Mesenchymal stem cell (in vitro differentiated cells and primary cell): ENCODE data around the gene GP1BB.

Experiments
- DNase-seq: peaks from one replicate; pipeline ENCODE4 v3.0.0-alpha.2; 2013
- H2AFZ ChIP-seq: one replicate; pipeline ENCODE4 v1.6.1; 2013; ENCODE audit warnings: low read depth, mild to moderate bottlenecking, control low read depth, inconsistent platforms, low read length, moderate library complexity
- H2AK5ac ChIP-seq: 2 replicates; pipeline ENCODE4 v1.6.1; 2013; ENCODE audit warnings: low read length, moderate library complexity, mild to moderate bottlenecking, inconsistent platforms; ENCODE audit not compliant: severe bottlenecking
- H2BK120ac ChIP-seq: one replicate; pipeline ENCODE4 v1.6.1; 2013; ENCODE audit warnings: low read depth, mild to moderate bottlenecking, inconsistent platforms, low read length, moderate library complexity
- H2BK12ac ChIP-seq, 2 experiments: one replicate each; pipeline ENCODE4 v1.6.1; 2013; ENCODE audit warnings: inconsistent platforms in 2 of 2, low read length in 2 of 2, mild to moderate bottlenecking in 2 of 2, moderate library complexity in 2 of 2, control low read depth in 1 of 2
- H2BK15ac ChIP-seq: one replicate; pipeline ENCODE4 v1.6.1; 2013; ENCODE audit warnings: mild to moderate bottlenecking, low read depth, inconsistent platforms; ENCODE audit not compliant: poor library complexity, severe bottlenecking
- H2BK5ac ChIP-seq: 2 replicates; pipeline ENCODE4 v1.6.1; 2013; ENCODE audit warnings: low read depth, mild to moderate bottlenecking, low read length, control low read depth, inconsistent platforms; ENCODE audit not compliant: poor library complexity, severe bottlenecking
- H3K14ac ChIP-seq, 2 experiments: one replicate each; pipeline ENCODE4 v1.6.1; 2013; ENCODE audit warnings: inconsistent platforms in 2 of 2, low read length in 2 of 2, control low read depth in 1 of 2, mild to moderate bottlenecking in 1 of 2, moderate library complexity in 1 of 2
- H3K18ac ChIP-seq, 2 experiments: one replicate each; pipeline ENCODE4 v1.6.1; 2013; ENCODE audit warnings: inconsistent platforms in 2 of 2, low read length in 2 of 2, control low read depth in 1 of 2, low read depth in 1 of 2, mild to moderate bottlenecking in 1 of 2
- H3K23ac ChIP-seq, 2 experiments: one replicate each; pipeline ENCODE4 v1.6.1; 2013; ENCODE audit warnings: inconsistent platforms in 2 of 2, low read length in 2 of 2, mild to moderate bottlenecking in 2 of 2, moderate library complexity in 2 of 2, control low read depth in 1 of 2
- H3K27ac ChIP-seq: 2 replicates; pipeline ENCODE4 v1.5.1; 2013; ENCODE audit warnings: mild to moderate bottlenecking, moderate library complexity, low read length, control low read depth, inconsistent platforms; ENCODE audit not compliant: poor library complexity, severe bottlenecking
- H3K27me3 ChIP-seq, 2 experiments: 2 replicates each; pipeline versions ENCODE4 v1.6.1 to v1.7.0; 2013; ENCODE audit warnings: low read length in 2 of 2, mild to moderate bottlenecking in 2 of 2, moderate library complexity in 2 of 2, control low read depth in 1 of 2, inconsistent platforms in 1 of 2; ENCODE audit not compliant: control insufficient read depth in 1 of 2, insufficient read depth in 1 of 2
- H3K36me3 ChIP-seq, 2 experiments: 2 replicates each; pipeline versions ENCODE4 v1.6.1 to v1.7.0; 2013; ENCODE audit warnings: low read length in 2 of 2, control low read depth in 1 of 2, inconsistent platforms in 1 of 2, low read depth in 1 of 2, mild to moderate bottlenecking in 1 of 2; ENCODE audit not compliant: insufficient read depth in 2 of 2, control insufficient read depth in 1 of 2
- H3K4ac ChIP-seq, 2 experiments: one replicate each; pipeline ENCODE4 v1.6.1; 2013; ENCODE audit warnings: inconsistent platforms in 2 of 2, low read length in 2 of 2, mild to moderate bottlenecking in 2 of 2, moderate library complexity in 2 of 2, control low read depth in 1 of 2, low read depth in 1 of 2
- H3K4me1 ChIP-seq: 2 replicates; pipeline ENCODE4 v1.6.1; 2013; ENCODE audit warnings: low read depth, low read length, control low read depth; ENCODE audit not compliant: control insufficient read depth, insufficient read depth
- H3K4me2 ChIP-seq: 2 replicates; pipeline ENCODE4 v1.6.1; 2013; ENCODE audit warnings: low read length, mild to moderate bottlenecking, inconsistent platforms; ENCODE audit not compliant: poor library complexity, severe bottlenecking
- H3K4me3 ChIP-seq, 2 experiments: 2 replicates each; pipeline versions ENCODE4 v1.5.1 to v1.7.0; 2013; ENCODE audit warnings: low read length in 2 of 2, mild to moderate bottlenecking in 2 of 2, control low read depth in 1 of 2, low read depth in 1 of 2; ENCODE audit not compliant: insufficient read depth in 1 of 2
- H3K79me1 ChIP-seq: replicated peaks from 2 replicates; pipeline ENCODE4 v1.6.1; 2013; ENCODE audit warnings: mild to moderate bottlenecking, control low read depth, low read length, inconsistent platforms; ENCODE audit not compliant: poor library complexity, severe bottlenecking
- H3K9ac ChIP-seq: 2 replicates; pipeline ENCODE4 v1.7.0; 2013; ENCODE audit warnings: mild to moderate bottlenecking, low read length, moderate library complexity
- H3K9me3 ChIP-seq: 2 replicates; pipeline ENCODE4 v1.7.0; 2013; ENCODE audit warnings: mild to moderate bottlenecking, low read length; ENCODE audit not compliant: control insufficient read depth
- H4K8ac ChIP-seq: one replicate; pipeline ENCODE4 v1.6.1; 2013; ENCODE audit warnings: inconsistent platforms, mild to moderate bottlenecking, low read length, moderate library complexity
- H4K91ac ChIP-seq: one replicate; pipeline ENCODE4 v1.6.1; 2013; ENCODE audit warnings: mild to moderate bottlenecking, low read length, inconsistent platforms
- WGBS: methylation state at CpG from one replicate; pipeline ENCODE4 v1.1.7; 2013; ENCODE audit warnings: mixed read lengths; 5-methylcytosine and 5-hydroxymethylcytosine counted together

The GP1BB gene

GRCh38 chr22:19767427-19768341 lies 44.3 kb downstream of the GP1BB start:
- Histone ChIP-seq H3K4me1 (peaks cover 14% of the 10 kb centered on the region), H2BK12ac (no peak overlapping the region), H2AK5ac (no peak overlapping the region), H4K91ac (no peak overlapping the region), H3K36me3 (no peaks in the 10 kb centered on the region), H3K9ac (no peak overlapping the region), H3K27ac (no peak overlapping the region), H2BK5ac (no peak overlapping the region), H3K4me2 (no peak overlapping the region), H3K4ac (no peak overlapping the region), H3K14ac (no peak overlapping the region), H3K18ac (no peak overlapping the region), H2BK15ac (no peak overlapping the region), H2AFZ (no peak overlapping the region), H3K23ac (no peak overlapping the region), H4K8ac (no peak overlapping the region), H3K79me1 (no peaks in the 10 kb centered on the region), H3K9me3 (no peaks in the 10 kb centered on the region), H3K4me3 (no peak overlapping the region), H2BK120ac (no peak overlapping the region), H3K27me3 (peaks cover 86 to 88% of the 10 kb centered on the region in 2 experiments)
- 34% methylated on average over 29 of the region's 35 CpGs for WGBS
- no peak for DNase-seq

- H2BK120ac ChIP-seq = no peak overlapping the region
Measured at GRCh38 chr22:19769393-19769715, 46.0 kb downstream of the GP1BB start.

GRCh38 chr22:19770349-19771220 lies 47.2 kb downstream of the GP1BB start:
- H3K9me3 ChIP-seq = no peaks in the 10 kb centered on the region
- H3K4me1 ChIP-seq = peaks cover 12% of the 10 kb centered on the region
- no peak overlapping the region for H3K4me2 ChIP-seq
- H2BK12ac ChIP-seq = no peak overlapping the region
- no peak overlapping the region for H3K27ac ChIP-seq
- H4K8ac ChIP-seq = no peak overlapping the region
- H4K91ac ChIP-seq = no peak overlapping the region
- H2AK5ac ChIP-seq = no peak overlapping the region
- H3K9ac ChIP-seq = no peak overlapping the region
- no peaks in the 10 kb centered on the region for H3K79me1 ChIP-seq
- no peak overlapping the region for H2AFZ ChIP-seq
- H3K4me3 ChIP-seq = no peak overlapping the region
- no peak overlapping the region for H3K23ac ChIP-seq
- H2BK15ac ChIP-seq = no peak overlapping the region
- no peak for DNase-seq
- H3K14ac ChIP-seq = no peak overlapping the region
- 82% methylated on average over 25 of the region's 25 CpGs for WGBS
- H3K18ac ChIP-seq = no peak overlapping the region
- no peak overlapping the region for H2BK120ac ChIP-seq
- H3K27me3 ChIP-seq = peaks cover 75 to 80% of the 10 kb centered on the region in 2 experiments
- no peak overlapping the region for H3K4ac ChIP-seq
- H3K36me3 ChIP-seq = no peaks in the 10 kb centered on the region
- H2BK5ac ChIP-seq = no peak overlapping the region

More at GRCh38 chr22:19769393-19769715, 46.0 kb downstream of the GP1BB start:
- Histone ChIP-seq H3K18ac (no peak overlapping the region), H3K23ac (no peak overlapping the region), H3K4me2 (no peak overlapping the region), H3K4ac (no peak overlapping the region), H3K27ac (no peak overlapping the region), H3K27me3 (peaks cover 84 to 88% of the 10 kb centered on the region in 2 experiments), H3K9ac (no peak overlapping the region), H2BK5ac (no peak overlapping the region), H2BK12ac (no peak overlapping the region), H3K79me1 (no peaks in the 10 kb centered on the region), H3K36me3 (no peaks in the 10 kb centered on the region), H3K9me3 (no peaks in the 10 kb centered on the region), H3K4me1 (peaks cover 14% of the 10 kb centered on the region), H2AK5ac (no peak overlapping the region), H2AFZ (no peak overlapping the region), H3K14ac (no peak overlapping the region), H4K91ac (no peak overlapping the region), H4K8ac (no peak overlapping the region), H3K4me3 (no peak overlapping the region), H2BK15ac (no peak overlapping the region)
- WGBS = 92% methylated on average over 12 of the region's 12 CpGs
- DNase-seq = no peak

- Histone ChIP-seq H3K27ac (no peak overlapping the region), H3K18ac (no peak overlapping the region), H4K8ac (no peak overlapping the region), H2AK5ac (no peak overlapping the region), H2BK5ac (no peak overlapping the region), H3K79me1 (no peaks in the 10 kb centered on the region), H2AFZ (no peak overlapping the region), H2BK15ac (no peak overlapping the region), H2BK12ac (no peak overlapping the region), H3K23ac (no peak overlapping the region), H3K4me3 (no peak overlapping the region), H3K9ac (no peak overlapping the region), H2BK120ac (no peak overlapping the region), H3K4me2 (no peak overlapping the region), H3K4ac (no peak overlapping the region), H3K36me3 (no peaks in the 10 kb centered on the region), H3K27me3 (peaks cover 79 to 80% of the 10 kb centered on the region in 2 experiments), H3K14ac (no peak overlapping the region), H4K91ac (no peak overlapping the region), H3K9me3 (no peaks in the 10 kb centered on the region), H3K4me1 (no peaks in the 10 kb centered on the region)
- WGBS = 92% methylated on average over 4 of the region's 4 CpGs
- DNase-seq = no peak
Measured at GRCh38 chr22:19772422-19772672, 49.0 kb downstream of the GP1BB start.
